HCT116 (cell line): Measurements from ENCODE around the gene IFNA8.

ENCODE experiments used
- EZH2 ChIP-seq: fragments of 200-600 bp; sonication (generic); IDR thresholded peaks from 2 replicates; pipeline ENCODE4 v1.6.1; 2017; ENCODE audit warnings: antibody characterized with exemption, mixed run types
- EZH2phosphoT487 ChIP-seq: fragments of 200-600 bp; IDR thresholded peaks from 2 replicates; pipeline ENCODE4 v1.6.1; 2018; ENCODE audit warnings: antibody characterized with exemption, borderline replicate concordance
- POLR2A ChIP-seq: IDR thresholded peaks from 2 replicates; pipeline ENCODE4 v1.7.0; 2011; ENCODE audit warnings: borderline replicate concordance; ENCODE audit not compliant: insufficient read depth, insufficient read length; ENCODE audit errors: extremely low read depth
- ZFX ChIP-seq: fragments of 450-650 bp; IDR thresholded peaks from 2 replicates; pipeline ENCODE4 v1.6.1; 2017
- ZNF274 ChIP-seq: fragments of 200-500 bp; sonication (Bioruptor generic); IDR thresholded peaks from 2 replicates; pipeline ENCODE4 v1.6.1; 2014; ENCODE audit warnings: mild to moderate bottlenecking, low read depth, low read length, inconsistent platforms
- TF ChIP-seq, protein P1 (sequence below), 3 experiments: fragments of 200-600 bp in 1 of 3; sonication (generic) in 1 of 3; IDR thresholded peaks in 2 of 3; conservative IDR thresholded peaks in 1 of 3; 2 replicates each; pipeline ENCODE4 v1.5.1; 2012 to 2017; ENCODE audit warnings: low read depth in 2 of 3, low read length in 2 of 3, antibody characterized with exemption in 1 of 3, borderline replicate concordance in 1 of 3, control low read depth in 1 of 3, mild to moderate bottlenecking in 1 of 3, mixed read lengths in 1 of 3, mixed run types in 1 of 3, moderate library complexity in 1 of 3; ENCODE audit not compliant: insufficient read depth in 1 of 3

DNA sequence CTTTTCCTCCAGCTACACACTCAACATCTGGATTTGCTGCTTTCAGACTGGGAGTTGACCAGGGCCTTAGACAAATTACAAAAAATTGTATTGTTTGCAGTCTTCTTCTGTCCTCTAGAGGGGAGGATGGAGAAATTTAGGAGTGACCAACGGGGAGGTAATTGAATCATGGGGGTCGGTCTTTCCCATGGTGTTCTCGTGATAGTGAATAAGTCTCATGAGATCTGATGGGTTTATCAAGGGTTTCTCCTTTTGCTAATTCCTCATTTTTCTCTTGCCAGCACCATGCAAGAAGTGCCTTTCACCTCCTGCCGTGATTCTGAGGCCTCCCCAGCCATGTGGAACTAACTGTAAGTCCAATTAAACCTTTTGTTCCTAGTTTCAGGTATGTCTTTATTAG lies 4.2 kb downstream of the IFNA8 start:
- TF ChIP-seq ZNF274 (no peak), EZH2 (no peak), ZFX (no peak), POLR2A (no peak), EZH2phosphoT487 (no peak)
- TF ChIP-seq, protein P1, sequence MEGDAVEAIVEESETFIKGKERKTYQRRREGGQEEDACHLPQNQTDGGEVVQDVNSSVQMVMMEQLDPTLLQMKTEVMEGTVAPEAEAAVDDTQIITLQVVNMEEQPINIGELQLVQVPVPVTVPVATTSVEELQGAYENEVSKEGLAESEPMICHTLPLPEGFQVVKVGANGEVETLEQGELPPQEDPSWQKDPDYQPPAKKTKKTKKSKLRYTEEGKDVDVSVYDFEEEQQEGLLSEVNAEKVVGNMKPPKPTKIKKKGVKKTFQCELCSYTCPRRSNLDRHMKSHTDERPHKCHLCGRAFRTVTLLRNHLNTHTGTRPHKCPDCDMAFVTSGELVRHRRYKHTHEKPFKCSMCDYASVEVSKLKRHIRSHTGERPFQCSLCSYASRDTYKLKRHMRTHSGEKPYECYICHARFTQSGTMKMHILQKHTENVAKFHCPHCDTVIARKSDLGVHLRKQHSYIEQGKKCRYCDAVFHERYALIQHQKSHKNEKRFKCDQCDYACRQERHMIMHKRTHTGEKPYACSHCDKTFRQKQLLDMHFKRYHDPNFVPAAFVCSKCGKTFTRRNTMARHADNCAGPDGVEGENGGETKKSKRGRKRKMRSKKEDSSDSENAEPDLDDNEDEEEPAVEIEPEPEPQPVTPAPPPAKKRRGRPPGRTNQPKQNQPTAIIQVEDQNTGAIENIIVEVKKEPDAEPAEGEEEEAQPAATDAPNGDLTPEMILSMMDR (IDR thresholded peaks at IDR 0.05 in 2 of 3, conservative IDR thresholded peaks at IDR 0.05 in 1 of 3; ENCODE audit: borderline replicate concordance in 1 of 3, insufficient read depth in 1 of 3, low read depth in 2 of 3, low read length in 2 of 3) = 0 out of 6 replicates have a peak, but pooled peaks of 1 of the 3 experiments have one; percentile 7
